ENCODE measurements around the gene RING1.
A peak's percentile ranks its signal among the peaks of the same experiment; 100 is the strongest.

Gene RING1

DNA sequence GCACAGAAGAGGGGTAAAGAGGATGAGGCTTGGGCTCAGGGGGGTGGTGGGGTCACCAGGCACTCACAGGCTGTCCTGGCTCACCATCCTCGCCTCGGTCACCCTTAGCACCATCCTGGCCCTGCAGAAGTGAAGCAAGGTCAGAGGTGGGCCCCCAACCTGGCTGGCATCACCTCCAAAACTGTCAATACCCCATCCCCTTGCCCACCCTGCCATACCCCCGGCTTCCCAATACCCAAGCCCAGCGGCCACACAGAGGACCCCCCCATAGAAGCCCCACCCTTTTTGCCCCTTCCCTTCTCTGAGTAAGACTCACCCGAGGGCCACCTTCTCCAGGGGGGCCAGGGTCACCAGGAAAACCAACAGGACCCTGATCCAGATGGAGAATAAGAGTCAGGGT, 39.7 kb upstream of the RING1 start:
- DNase-seq: no peak
- ChIA-PET CTCF (interaction anchor here (1.5 kb wide), 1 partner anchor 28 kb away, joined by 3 read pairs; no protein-coding TSS in a partner anchor), POLR2A (no interaction called here)
- Histone ChIP-seq H3K9me3 (ENCODE audit: control extremely low read depth in 1 of 5, control insufficient read depth in 4 of 5, insufficient read depth in 2 of 5, low read depth in 1 of 5, low read length in 4 of 5) (no peaks in the 10 kb centered on the region), H3K4me3 (ENCODE audit: control insufficient read depth in 1 of 7, extremely low read depth in 1 of 7, insufficient read depth in 4 of 7, low read depth in 2 of 7, low read length in 6 of 7) (no peak overlapping the region), H3K27ac (ENCODE audit: insufficient read depth in 1 of 2, low read depth in 1 of 2, low read length in 2 of 2, poor library complexity in 1 of 2, severe bottlenecking in 2 of 2) (no peak overlapping the region), H3K4me1 (ENCODE audit: control extremely low read depth in 1 of 4, control insufficient read depth in 4 of 4, insufficient read depth in 4 of 4, low read length in 3 of 4) (no peaks in the 10 kb centered on the region), H3K27me3 (replicated peaks in 2 of 5; ENCODE audit: control insufficient read depth in 4 of 5, insufficient read depth in 5 of 5, low read length in 4 of 5) (peaks cover 0 to 5% (median 0%) of the 10 kb centered on the region in 5 experiments), H3K36me3 (ENCODE audit: control insufficient read depth in 4 of 4, insufficient read depth in 4 of 4, low read length in 3 of 4) (no peaks in the 10 kb centered on the region)
- 87% methylated on average over 3 of the region's 5 CpGs for WGBS (ENCODE audit: insufficient coverage)

DNA sequence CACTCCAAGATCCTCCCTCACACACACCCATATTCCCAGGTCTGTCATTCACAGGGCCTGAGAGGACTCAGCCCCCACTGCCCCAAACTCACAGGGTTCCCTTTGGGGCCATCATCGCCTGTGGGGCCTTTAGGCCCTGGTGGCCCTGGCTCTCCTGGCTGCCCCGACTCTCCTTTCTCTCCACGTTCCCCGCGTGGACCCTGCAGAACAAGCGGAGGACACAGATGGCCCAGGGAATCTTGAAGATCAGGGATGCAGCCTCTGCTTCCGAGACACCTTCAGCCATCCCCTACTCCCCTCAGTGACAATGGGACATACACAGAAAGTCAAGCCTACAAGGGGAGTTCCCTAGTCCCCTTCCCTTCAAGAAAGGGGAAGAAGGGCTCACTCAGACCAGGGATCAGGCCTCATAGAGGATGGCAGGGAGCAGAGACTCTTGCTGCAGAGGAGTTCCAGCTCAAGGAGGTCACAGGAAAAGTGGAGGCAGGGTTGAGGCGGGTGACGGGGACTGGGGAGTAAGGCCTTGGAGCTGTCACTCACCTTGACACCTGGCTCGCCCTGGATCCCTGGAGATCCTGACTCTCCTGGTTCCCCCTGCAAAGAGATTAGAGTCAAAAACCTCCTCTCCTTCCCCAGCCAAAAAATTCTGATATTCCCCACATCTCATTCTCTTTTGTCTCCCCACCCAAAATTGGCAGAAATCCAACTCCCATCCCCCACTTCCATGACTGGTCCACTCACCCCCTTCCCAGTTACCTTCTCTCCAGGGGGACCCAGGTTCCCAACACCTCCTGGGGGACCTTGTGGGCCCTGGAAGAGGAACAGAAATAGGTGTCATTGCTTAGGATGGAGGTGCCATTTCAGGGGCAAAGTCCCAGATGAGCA, 38.8 kb upstream of the RING1 start:
- ChIA-PET POLR2A (no interaction called here), CTCF (interaction anchor here (1.0 to 1.5 kb wide), 2 partner anchors 10 to 27 kb away, joined by 3 read pairs; no protein-coding TSS in a partner anchor)

GRCh38 chr6:33170176-33171015, 37.9 kb upstream of the RING1 start:
- Histone ChIP-seq H3K4me1 (ENCODE audit: control extremely low read depth in 1 of 4, control insufficient read depth in 4 of 4, insufficient read depth in 4 of 4, low read length in 3 of 4) (no peaks in the 10 kb centered on the region), H3K9me3 (ENCODE audit: control extremely low read depth in 1 of 5, control insufficient read depth in 4 of 5, insufficient read depth in 2 of 5, low read depth in 1 of 5, low read length in 4 of 5) (no peaks in the 10 kb centered on the region), H3K36me3 (ENCODE audit: control insufficient read depth in 4 of 4, insufficient read depth in 4 of 4, low read length in 3 of 4) (no peaks in the 10 kb centered on the region), H3K27ac (ENCODE audit: insufficient read depth in 1 of 2, low read depth in 1 of 2, low read length in 2 of 2, poor library complexity in 1 of 2, severe bottlenecking in 2 of 2) (no peak overlapping the region), H3K4me3 (ENCODE audit: control insufficient read depth in 1 of 7, extremely low read depth in 1 of 7, insufficient read depth in 4 of 7, low read depth in 2 of 7, low read length in 6 of 7) (no peak overlapping the region), H3K27me3 (replicated peaks in 2 of 5; ENCODE audit: control insufficient read depth in 4 of 5, insufficient read depth in 5 of 5, low read length in 4 of 5) (peaks cover 0 to 2% (median 0%) of the 10 kb centered on the region in 5 experiments)
- no peak for DNase-seq
- ChIA-PET CTCF (interaction anchor here (0.6 to 7.7 kb wide), 5 partner anchors 8 to 46 kb away, joined by 3 to 62 read pairs (median 12); no protein-coding TSS in a partner anchor), POLR2A (no interaction called here)
- 80% methylated on average over 6 of the region's 9 CpGs for WGBS (ENCODE audit: insufficient coverage)

More for the DNA sequence above, 38.8 kb upstream of the RING1 start:
- Histone ChIP-seq H3K36me3 (ENCODE audit: control insufficient read depth in 4 of 4, insufficient read depth in 4 of 4, low read length in 3 of 4) (no peaks in the 10 kb centered on the region), H3K27ac (ENCODE audit: insufficient read depth in 1 of 2, low read depth in 1 of 2, low read length in 2 of 2, poor library complexity in 1 of 2, severe bottlenecking in 2 of 2) (no peak overlapping the region), H3K4me3 (ENCODE audit: control insufficient read depth in 1 of 7, extremely low read depth in 1 of 7, insufficient read depth in 4 of 7, low read depth in 2 of 7, low read length in 6 of 7) (no peak overlapping the region), H3K27me3 (replicated peaks in 2 of 5; ENCODE audit: control insufficient read depth in 4 of 5, insufficient read depth in 5 of 5, low read length in 4 of 5) (no peaks in the 10 kb centered on the region), H3K9me3 (ENCODE audit: control extremely low read depth in 1 of 5, control insufficient read depth in 4 of 5, insufficient read depth in 2 of 5, low read depth in 1 of 5, low read length in 4 of 5) (no peaks in the 10 kb centered on the region), H3K4me1 (ENCODE audit: control extremely low read depth in 1 of 4, control insufficient read depth in 4 of 4, insufficient read depth in 4 of 4, low read length in 3 of 4) (no peaks in the 10 kb centered on the region)
- DNase-seq: peak in 1 of 3 donors; percentile 21
- 98% methylated on average over 7 of the region's 10 CpGs for WGBS (ENCODE audit: insufficient coverage)

- no peak for DNase-seq
- H3K27ac ChIP-seq (ENCODE audit: insufficient read depth in 1 of 2, low read depth in 1 of 2, low read length in 2 of 2, poor library complexity in 1 of 2, severe bottlenecking in 2 of 2): no peak overlapping the region
- peaks cover 0 to 2% (median 0%) of the 10 kb centered on the region in 5 experiments for H3K27me3 ChIP-seq (replicated peaks in 2 of 5; ENCODE audit: control insufficient read depth in 4 of 5, insufficient read depth in 5 of 5, low read length in 4 of 5)
- POLR2A ChIA-PET: no interaction called here
- WGBS (ENCODE audit: insufficient coverage): 93% methylated on average over 6 of the region's 11 CpGs
- CTCF ChIA-PET: interaction anchor here (1.1 to 7.7 kb wide), 9 partner anchors 9 to 175 kb away, joined by 3 to 62 read pairs (median 8); no protein-coding TSS in a partner anchor
- H3K9me3 ChIP-seq (ENCODE audit: control extremely low read depth in 1 of 5, control insufficient read depth in 4 of 5, insufficient read depth in 2 of 5, low read depth in 1 of 5, low read length in 4 of 5): no peaks in the 10 kb centered on the region
- no peak overlapping the region for H3K4me3 ChIP-seq (ENCODE audit: control insufficient read depth in 1 of 7, extremely low read depth in 1 of 7, insufficient read depth in 4 of 7, low read depth in 2 of 7, low read length in 6 of 7)
- no peaks in the 10 kb centered on the region for H3K4me1 ChIP-seq (ENCODE audit: control extremely low read depth in 1 of 4, control insufficient read depth in 4 of 4, insufficient read depth in 4 of 4, low read length in 3 of 4)
- no peaks in the 10 kb centered on the region for H3K36me3 ChIP-seq (ENCODE audit: control insufficient read depth in 4 of 4, insufficient read depth in 4 of 4, low read length in 3 of 4)
These were observed 37.1 kb upstream of the RING1 start for GRCh38 chr6:33171016-33171879.

GRCh38 chr6:33171880-33172687, 36.2 kb upstream of the RING1 start:
- no peak overlapping the region for H3K4me3 ChIP-seq (ENCODE audit: control insufficient read depth in 1 of 7, extremely low read depth in 1 of 7, insufficient read depth in 4 of 7, low read depth in 2 of 7, low read length in 6 of 7)
- no peaks in the 10 kb centered on the region for H3K4me1 ChIP-seq (ENCODE audit: control extremely low read depth in 1 of 4, control insufficient read depth in 4 of 4, insufficient read depth in 4 of 4, low read length in 3 of 4)
- ChIA-PET POLR2A (interaction anchor here (0.8 kb wide), 1 partner anchor 10 kb away, joined by 3 read pairs; no protein-coding TSS in a partner anchor), CTCF (interaction anchor here (0.7 to 7.7 kb wide), 22 partner anchors 10 to 175 kb away, joined by 3 to 62 read pairs (median 4); no protein-coding TSS in a partner anchor)
- DNase-seq: no peak
- H3K27ac ChIP-seq (ENCODE audit: insufficient read depth in 1 of 2, low read depth in 1 of 2, low read length in 2 of 2, poor library complexity in 1 of 2, severe bottlenecking in 2 of 2): no peak overlapping the region
- no peaks in the 10 kb centered on the region for H3K9me3 ChIP-seq (ENCODE audit: control extremely low read depth in 1 of 5, control insufficient read depth in 4 of 5, insufficient read depth in 2 of 5, low read depth in 1 of 5, low read length in 4 of 5)
- WGBS (ENCODE audit: insufficient coverage): 78% methylated on average over 5 of the region's 8 CpGs
- H3K36me3 ChIP-seq (ENCODE audit: control insufficient read depth in 4 of 4, insufficient read depth in 4 of 4, low read length in 3 of 4): no peaks in the 10 kb centered on the region
- H3K27me3 ChIP-seq (replicated peaks in 2 of 5; ENCODE audit: control insufficient read depth in 4 of 5, insufficient read depth in 5 of 5, low read length in 4 of 5): peaks cover 0 to 2% (median 0%) of the 10 kb centered on the region in 5 experiments
